Measurements from ENCODE around the gene ESYT1. TPM values are rescaled to one million over a fixed set of nuclear protein-coding genes. Genes with fewer than 3 reads are reported as not detected.

The ESYT1 gene
- total RNA-seq, 2 donors from 2014 or later: 66.8 to 167 TPM

DNA sequence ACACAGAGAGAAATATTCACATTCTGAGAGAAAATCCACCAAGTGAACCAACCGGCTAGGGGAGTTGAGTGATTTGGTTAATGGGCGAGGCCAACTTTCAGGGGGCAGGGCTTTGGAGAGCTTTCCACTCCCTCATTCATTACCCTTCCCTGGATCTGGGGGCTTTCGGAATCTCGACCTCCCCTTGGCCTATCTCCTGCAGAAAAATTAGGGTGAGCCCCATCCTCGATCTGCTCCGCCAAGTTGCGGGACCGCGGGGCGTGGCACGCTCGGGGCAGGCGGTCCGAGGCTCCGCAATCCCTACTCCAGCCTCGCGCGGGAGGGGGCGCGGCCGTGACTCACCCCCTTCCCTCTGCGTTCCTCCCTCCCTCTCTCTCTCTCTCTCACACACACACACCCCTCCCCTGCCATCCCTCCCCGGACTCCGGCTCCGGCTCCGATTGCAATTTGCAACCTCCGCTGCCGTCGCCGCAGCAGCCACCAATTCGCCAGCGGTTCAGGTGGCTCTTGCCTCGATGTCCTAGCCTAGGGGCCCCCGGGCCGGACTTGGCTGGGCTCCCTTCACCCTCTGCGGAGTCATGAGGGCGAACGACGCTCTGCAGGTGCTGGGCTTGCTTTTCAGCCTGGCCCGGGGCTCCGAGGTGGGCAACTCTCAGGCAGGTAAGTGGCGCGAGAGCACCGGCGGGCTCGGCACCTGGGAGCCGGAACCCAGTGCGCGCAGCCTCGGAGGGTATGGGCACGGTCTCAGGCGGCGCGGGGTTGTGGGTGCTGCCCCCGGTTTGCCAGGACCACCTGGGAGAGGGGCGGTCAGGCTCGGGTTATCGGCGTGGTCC is 48.1 kb upstream of the ESYT1 start, which contains the start of gene ERBB3:
TSS of gene ERBB3 (plus strand) at position 443 of the 833 bp plus-strand sequence. CDS start at position 579, 136 bp downstream.
- Histone ChIP-seq H3K36me3 (no peaks in the 10 kb centered on the region), H3K27me3 (replicated peaks; ENCODE audit: insufficient read depth) (no peaks in the 10 kb centered on the region), H3K27ac (peak within 1 kb of the TSS; percentile 94 to 96), H3K4me1 (replicated peaks) (no peaks in the 10 kb centered on the region), H3K4me3 (peak within 1 kb of the TSS; percentile 57 to 69), H3K9me3 (no peaks in the 10 kb centered on the region)
- DNase-seq (ENCODE audit: low spot score): peak; percentile 87
- TF ChIP-seq CTCF (IDR thresholded peaks at IDR 0.05) (peak in 2 of 4 experiments; percentile 45 to 50), POLR2A (IDR thresholded peaks at IDR 0.05) (peak; percentile 80), POLR2AphosphoS5 (IDR thresholded peaks at IDR 0.05) (peak; percentile 72)
- intact Hi-C loops (cut with DNase I): no loop called here
- WGBS: 2% methylated on average over 43 of the region's 59 CpGs

GRCh38 chr12:56080556-56081138 is 47.4 kb upstream of the ESYT1 start:
- intact Hi-C loops (cut with DNase I): no loop called here
- H3K9me3 ChIP-seq: no peaks in the 10 kb centered on the region
- no peaks in the 10 kb centered on the region for H3K36me3 ChIP-seq
- peak; percentile 40 for TF ChIP-seq POLR2A (IDR thresholded peaks at IDR 0.05)
- peak in 1 of 4 experiments; percentile 6 for TF ChIP-seq CTCF (IDR thresholded peaks at IDR 0.05)
- TF ChIP-seq POLR2AphosphoS5 (IDR thresholded peaks at IDR 0.05): no peak
- no peaks in the 10 kb centered on the region for H3K4me1 ChIP-seq (replicated peaks)
- DNase-seq (ENCODE audit: low spot score): peak; percentile 42
- no peaks in the 10 kb centered on the region for H3K27me3 ChIP-seq (replicated peaks; ENCODE audit: insufficient read depth)
- H3K4me3 ChIP-seq: peak overlapping the region; percentile 57 to 69
- H3K27ac ChIP-seq: peak overlapping the region; percentile 94 to 96
- WGBS: 32% methylated on average over 12 of the region's 20 CpGs

- intact Hi-C loops (cut with DNase I): no loop called here
- no peaks in the 10 kb centered on the region for H3K9me3 ChIP-seq
- TF ChIP-seq POLR2A (IDR thresholded peaks at IDR 0.05) (no peak), CTCF (IDR thresholded peaks at IDR 0.05) (no peak), POLR2AphosphoS5 (IDR thresholded peaks at IDR 0.05) (no peak)
- peak overlapping the region; percentile 94 to 96 for H3K27ac ChIP-seq
- no peaks in the 10 kb centered on the region for H3K36me3 ChIP-seq
- no peaks in the 10 kb centered on the region for H3K27me3 ChIP-seq (replicated peaks; ENCODE audit: insufficient read depth)
- H3K4me1 ChIP-seq (replicated peaks): no peaks in the 10 kb centered on the region
- H3K4me3 ChIP-seq: peak overlapping the region; percentile 57 to 69
- DNase-seq (ENCODE audit: low spot score): no peak
- 41% methylated on average over 6 of the region's 6 CpGs for WGBS
These were observed 46.4 kb upstream of the ESYT1 start for GRCh38 chr12:56081393-56082347.

DNA sequence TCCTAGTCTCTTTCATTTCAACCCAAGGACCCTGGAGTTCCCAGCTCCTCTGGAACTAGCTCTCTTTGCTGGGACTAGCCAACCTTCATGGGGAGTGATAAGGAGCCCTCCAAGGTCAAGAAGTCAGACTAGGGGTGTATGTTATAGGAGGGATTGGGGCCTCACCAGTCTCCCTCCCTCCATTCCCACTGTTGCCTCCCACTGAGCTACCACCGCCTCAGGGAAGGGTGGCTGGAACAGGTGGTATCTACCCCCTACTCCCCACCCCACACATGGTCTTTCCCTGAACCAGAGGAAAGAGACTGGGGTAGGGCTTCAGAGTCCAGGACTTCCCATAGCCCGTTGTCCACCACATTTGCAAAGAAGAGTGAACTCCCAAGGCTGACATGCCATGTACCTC is 45.7 kb upstream of the ESYT1 start:
- H3K4me3 ChIP-seq: peak overlapping the region in 1 of 2 donors; percentile 69
- intact Hi-C loops (cut with DNase I): no loop called here
- peak overlapping the region; percentile 94 to 96 for H3K27ac ChIP-seq
- TF ChIP-seq CTCF (IDR thresholded peaks at IDR 0.05): no peak
- no peak for TF ChIP-seq POLR2AphosphoS5 (IDR thresholded peaks at IDR 0.05)
- TF ChIP-seq POLR2A (IDR thresholded peaks at IDR 0.05): no peak
- H3K9me3 ChIP-seq: no peaks in the 10 kb centered on the region
- no peaks in the 10 kb centered on the region for H3K27me3 ChIP-seq (replicated peaks; ENCODE audit: insufficient read depth)
- no peak for DNase-seq (ENCODE audit: low spot score)
- H3K4me1 ChIP-seq (replicated peaks): no peaks in the 10 kb centered on the region
- 84% methylated on average over 2 of the region's 2 CpGs for WGBS
- no peaks in the 10 kb centered on the region for H3K36me3 ChIP-seq
